Measurements from ENCODE around the gene PIH1D1. TPM values are rescaled to one million over a fixed set of nuclear protein-coding genes. Genes with fewer than 3 reads are reported as not detected.

Gene PIH1D1
- total RNA-seq, 2 donors from 2014 or later = 55.8 to 61.5 TPM

- H3K36me3 ChIP-seq = no peaks in the 10 kb centered on the region
- no peak overlapping the region for H3K4me3 ChIP-seq
- H3K27ac ChIP-seq = no peak overlapping the region
- no peak for TF ChIP-seq CTCF (IDR thresholded peaks at IDR 0.05)
- H3K4me1 ChIP-seq = peaks cover 0 to 19% of the 10 kb centered on the region in 2 donors
- no peaks in the 10 kb centered on the region for H3K9me3 ChIP-seq
- peaks cover 25 to 50% of the 10 kb centered on the region in 2 donors for H3K27me3 ChIP-seq
- no peak for DNase-seq (ENCODE audit: low spot score)
Observed at GRCh38 chr19:49431330-49431749, 20.3 kb downstream of the PIH1D1 start.

- H3K27me3 ChIP-seq = peaks cover 30 to 52% of the 10 kb centered on the region in 2 donors
Observed at GRCh38 chr19:49430678-49431329, 20.8 kb downstream of the PIH1D1 start.

GRCh38 chr19:49430172-49430677 is 21.4 kb downstream of the PIH1D1 start:
- peaks cover 35 to 53% of the 10 kb centered on the region in 2 donors for H3K27me3 ChIP-seq
- no peaks in the 10 kb centered on the region for H3K36me3 ChIP-seq
- H3K4me3 ChIP-seq = no peak overlapping the region
- H3K27ac ChIP-seq = no peak overlapping the region
- no peaks in the 10 kb centered on the region for H3K9me3 ChIP-seq
- H3K4me1 ChIP-seq = peaks cover 0 to 23% of the 10 kb centered on the region in 2 donors
- TF ChIP-seq CTCF (IDR thresholded peaks at IDR 0.05) = no peak
- no peak for DNase-seq (ENCODE audit: low spot score)

More at GRCh38 chr19:49430678-49431329, 20.8 kb downstream of the PIH1D1 start:
- H3K4me3 ChIP-seq = no peak overlapping the region
- H3K4me1 ChIP-seq = peaks cover 0 to 23% of the 10 kb centered on the region in 2 donors
- no peaks in the 10 kb centered on the region for H3K9me3 ChIP-seq
- no peak overlapping the region for H3K27ac ChIP-seq
- TF ChIP-seq CTCF (IDR thresholded peaks at IDR 0.05) = no peak
- no peak for DNase-seq (ENCODE audit: low spot score)
- no peaks in the 10 kb centered on the region for H3K36me3 ChIP-seq

GRCh38 chr19:49428547-49429451 is 22.8 kb downstream of the PIH1D1 start:
- Histone ChIP-seq H3K27ac (no peak overlapping the region), H3K36me3 (no peaks in the 10 kb centered on the region), H3K4me1 (peaks cover 0 to 23% of the 10 kb centered on the region in 2 donors), H3K27me3 (peaks cover 44 to 64% of the 10 kb centered on the region in 2 donors), H3K9me3 (no peaks in the 10 kb centered on the region), H3K4me3 (peak overlapping the region in 1 of 2 donors; percentile 5)
- DNase-seq (ENCODE audit: low spot score) = no peak
- TF ChIP-seq CTCF (IDR thresholded peaks at IDR 0.05) = no peak

GRCh38 chr19:49427855-49428546 is 23.6 kb downstream of the PIH1D1 start:
- peaks cover 49 to 65% of the 10 kb centered on the region in 2 donors for H3K27me3 ChIP-seq
- DNase-seq (ENCODE audit: low spot score) = no peak
- H3K4me3 ChIP-seq = peak overlapping the region in 1 of 2 donors; percentile 5
- H3K36me3 ChIP-seq = no peaks in the 10 kb centered on the region
- H3K27ac ChIP-seq = no peak overlapping the region
- TF ChIP-seq CTCF (IDR thresholded peaks at IDR 0.05) = no peak
- peaks cover 0 to 28% of the 10 kb centered on the region in 2 donors for H3K4me1 ChIP-seq
- no peaks in the 10 kb centered on the region for H3K9me3 ChIP-seq
